ENCODE measurements around the gene GSG1L. TPM values are rescaled to one million over a fixed set of nuclear protein-coding genes. Genes with fewer than 3 reads are reported as not detected.

GSG1L gene
- polyA plus RNA-seq, 1 donor (not counting 4 experiments of a cell fraction or from before 2014, with no cell fraction given), result not detected

- dilution Hi-C loops (cut with MboI; ENCODE audit: extremely low pct_ligation_motif_present, low sequenced_read_pairs), result no loop called here
- Histone ChIP-seq H3K9me3 (ENCODE audit: control insufficient read depth, low read depth, low read length) (no peaks in the 10 kb centered on the region), H3K79me2 (ENCODE audit: control insufficient read depth, insufficient read depth, low read length) (no peaks in the 10 kb centered on the region), H3K4me2 (ENCODE audit: control insufficient read depth, extremely low read depth, insufficient read depth, low read depth, low read length) (no peak overlapping the region), H3K9me1 (ENCODE audit: control insufficient read depth, extremely low read depth, insufficient read depth, low read length) (no peaks in the 10 kb centered on the region), H3K9ac (ENCODE audit: control insufficient read depth, extremely low read depth, insufficient read depth, low read length) (no peak overlapping the region), H4K20me1 (ENCODE audit: control insufficient read depth, extremely low read depth, insufficient read depth, low read length) (no peaks in the 10 kb centered on the region), H3K27ac (ENCODE audit: control insufficient read depth, insufficient read depth, low read length) (no peak overlapping the region), H3K36me3 (ENCODE audit: control insufficient read depth in 2 of 2, extremely low read depth in 1 of 2, insufficient read depth in 2 of 2, low read length in 2 of 2) (no peaks in the 10 kb centered on the region), H2AFZ (ENCODE audit: control insufficient read depth, low read length) (no peak overlapping the region), H3K4me1 (ENCODE audit: control insufficient read depth, extremely low read depth, insufficient read depth, low read length) (no peaks in the 10 kb centered on the region), H3K4me3 (ENCODE audit: control insufficient read depth in 2 of 3, extremely low read depth in 1 of 3, insufficient read depth in 2 of 3, low read depth in 1 of 3, low read length in 3 of 3) (no peak overlapping the region), H3K27me3 (ENCODE audit: control insufficient read depth, extremely low read depth, insufficient read depth, low read length) (no peaks in the 10 kb centered on the region)
- no peak for TF ChIP-seq CTCF (optimal IDR thresholded peaks at IDR 0.05 in 1 of 3, IDR thresholded peaks at IDR 0.05 in 1 of 3, conservative IDR thresholded peaks at IDR 0.05 in 1 of 3; ENCODE audit: extremely low read depth in 1 of 3, insufficient read depth in 2 of 3, low read length in 3 of 3)
- TF ChIP-seq EZH2 (IDR thresholded peaks at IDR 0.05; ENCODE audit: low read length), result no peak
- no peak for FAIRE-seq
- DNase-seq (ENCODE audit: low read depth, low spot score), result no peak
Observed at GRCh38 chr16:27928542-27928941, 135.0 kb downstream of the GSG1L start.

- no peak overlapping the region for H3K4me3 ChIP-seq (ENCODE audit: control insufficient read depth in 2 of 3, extremely low read depth in 1 of 3, insufficient read depth in 2 of 3, low read depth in 1 of 3, low read length in 3 of 3)
- dilution Hi-C loops (cut with MboI; ENCODE audit: extremely low pct_ligation_motif_present, low sequenced_read_pairs), result no loop called here
- no peak overlapping the region for H3K4me2 ChIP-seq (ENCODE audit: control insufficient read depth, extremely low read depth, insufficient read depth, low read depth, low read length)
- H3K4me1 ChIP-seq (ENCODE audit: control insufficient read depth, extremely low read depth, insufficient read depth, low read length), result no peaks in the 10 kb centered on the region
- FAIRE-seq (no peak), DNase-seq (ENCODE audit: low read depth, low spot score) (no peak)
- H3K27ac ChIP-seq (ENCODE audit: control insufficient read depth, insufficient read depth, low read length), result no peak overlapping the region
- H2AFZ ChIP-seq (ENCODE audit: control insufficient read depth, low read length), result no peak overlapping the region
- no peaks in the 10 kb centered on the region for H3K79me2 ChIP-seq (ENCODE audit: control insufficient read depth, insufficient read depth, low read length)
- H3K9ac ChIP-seq (ENCODE audit: control insufficient read depth, extremely low read depth, insufficient read depth, low read length), result no peak overlapping the region
- H4K20me1 ChIP-seq (ENCODE audit: control insufficient read depth, extremely low read depth, insufficient read depth, low read length), result no peaks in the 10 kb centered on the region
- H3K9me1 ChIP-seq (ENCODE audit: control insufficient read depth, extremely low read depth, insufficient read depth, low read length), result no peaks in the 10 kb centered on the region
- no peaks in the 10 kb centered on the region for H3K9me3 ChIP-seq (ENCODE audit: control insufficient read depth, low read depth, low read length)
- TF ChIP-seq CTCF (optimal IDR thresholded peaks at IDR 0.05 in 1 of 3, IDR thresholded peaks at IDR 0.05 in 1 of 3, conservative IDR thresholded peaks at IDR 0.05 in 1 of 3; ENCODE audit: extremely low read depth in 1 of 3, insufficient read depth in 2 of 3, low read length in 3 of 3) (no peak), EZH2 (IDR thresholded peaks at IDR 0.05; ENCODE audit: low read length) (no peak)
- H3K27me3 ChIP-seq (ENCODE audit: control insufficient read depth, extremely low read depth, insufficient read depth, low read length), result no peaks in the 10 kb centered on the region
- no peaks in the 10 kb centered on the region for H3K36me3 ChIP-seq (ENCODE audit: control insufficient read depth in 2 of 2, extremely low read depth in 1 of 2, insufficient read depth in 2 of 2, low read length in 2 of 2)
Observed at GRCh38 chr16:27927266-27927901, 136.1 kb downstream of the GSG1L start.

Measured in keratinocyte (primary cell).